K562 (cell line): ENCODE measurements around the gene MECR. TPM values are rescaled to one million over a fixed set of nuclear protein-coding genes. Genes with fewer than 3 reads are reported as not detected.

Source experiments
- CBFA2T3 ChIP-seq: fragments of 450-650 bp; IDR thresholded peaks from 2 replicates; pipeline ENCODE4 v1.6.1; 2017
- CCNT2 ChIP-seq: IDR thresholded peaks from 2 replicates; pipeline ENCODE4 v1.6.1; 2011; ENCODE audit warnings: borderline replicate concordance, low read depth, mild to moderate bottlenecking, moderate library complexity, mixed read lengths, low read length; ENCODE audit not compliant: insufficient read length; ENCODE audit errors: extremely low read depth
- DIDO1 ChIP-seq: fragments of 450-650 bp; IDR thresholded peaks from 2 replicates; pipeline ENCODE4 v1.6.1; 2016; ENCODE audit warnings: low read depth, missing biosample characterization, missing genetic modification characterization
- GATAD2A ChIP-seq: fragments of 450-650 bp; IDR thresholded peaks from 2 replicates; pipeline ENCODE4 v1.6.1; 2017
- HBP1 ChIP-seq: fragments of 450-650 bp; formaldehyde crosslinking; IDR thresholded peaks from 2 replicates; pipeline ENCODE4 v1.4.0; 2022; ENCODE audit warnings: missing genetic modification characterization
- HNRNPH1 ChIP-seq: fragments of 200-400 bp; formaldehyde crosslinking; optimal IDR thresholded peaks from 2 replicates; pipeline ENCODE3; 2017; ENCODE audit warnings: low read depth, mild to moderate bottlenecking, low read length, moderate library complexity
- KDM1A ChIP-seq, 2 experiments: fragments of 450-650 bp; IDR thresholded peaks; 2 replicates each; pipeline ENCODE4 v1.6.1; 2016; ENCODE audit warnings: mild to moderate bottlenecking in 2 of 2
- MAX ChIP-seq: sonication (generic); formaldehyde crosslinking; IDR thresholded peaks from 2 replicates; pipeline ENCODE4 v1.9.0; 2022; ENCODE audit warnings: mild to moderate bottlenecking, missing genetic modification reagents
- NFIC ChIP-seq: fragments of 450-650 bp; IDR thresholded peaks from 2 replicates; pipeline ENCODE4 v1.6.1; 2017; ENCODE audit warnings: mild to moderate bottlenecking, inconsistent platforms
- NFRKB ChIP-seq: fragments of 450-650 bp; IDR thresholded peaks from 2 replicates; pipeline ENCODE4 v1.6.1; 2016; ENCODE audit warnings: low read depth
- NR3C1 ChIP-seq: sonication (generic); formaldehyde crosslinking; IDR thresholded peaks from 2 replicates; pipeline ENCODE4 v1.8.1; 2022; ENCODE audit warnings: missing genetic modification reagents
- PRMT5 ChIP-seq: sonication (generic); formaldehyde crosslinking; IDR thresholded peaks from 2 replicates; pipeline ENCODE4 v1.5.0; 2020; ENCODE audit warnings: missing genetic modification reagents
- RAD21 ChIP-seq, 2 experiments: fragments of 250-450 bp in 1 of 2; fragments of 450-650 bp in 1 of 2; sonication (Bioruptor Pico) in 1 of 2; formaldehyde crosslinking in 1 of 2; IDR thresholded peaks in 1 of 2; conservative IDR thresholded peaks in 1 of 2; 2 replicates each; pipeline versions ENCODE4 v1.4.0 to v1.8.0; 2020 to 2022; ENCODE audit warnings: mild to moderate bottlenecking in 2 of 2, moderate library complexity in 1 of 2
- RREB1 ChIP-seq: fragments of 250-450 bp; sonication (Bioruptor Pico); IDR thresholded peaks from 2 replicates; pipeline ENCODE4 v1.4.0; 2020
- SUPT5H ChIP-seq: fragments of 450-650 bp; IDR thresholded peaks from 2 replicates; pipeline ENCODE4 v1.6.1; 2016
- TBP ChIP-seq: optimal IDR thresholded peaks from 2 replicates; pipeline ENCODE3; 2011; ENCODE audit warnings: low read depth, low read length, improper control_type of control experiment
- ZNF511 ChIP-seq: sonication (generic); formaldehyde crosslinking; IDR thresholded peaks from 2 replicates; pipeline ENCODE4 v1.8.0; 2022; ENCODE audit warnings: mild to moderate bottlenecking, missing genetic modification reagents
- ZNF707 ChIP-seq: fragments of 250-450 bp; sonication (Bioruptor Pico); conservative IDR thresholded peaks from 2 replicates; pipeline ENCODE4 v1.8.0; 2022; ENCODE audit warnings: inconsistent platforms, mild to moderate bottlenecking, moderate library complexity
- ZNF717 ChIP-seq: fragments of 250-450 bp; sonication (Bioruptor Pico); IDR thresholded peaks from 2 replicates; pipeline ENCODE4 v1.5.0; 2021
- ZNF76 ChIP-seq: fragments of 250-450 bp; sonication (Bioruptor Pico); IDR thresholded peaks from 2 replicates; pipeline ENCODE4 v1.4.0; 2020; ENCODE audit warnings: mild to moderate bottlenecking, moderate library complexity, borderline replicate concordance
- polyA plus RNA-seq, 8 experiments: library from polyadenylated mRNA; depleted of rRNA in 4 of 8; stranded (reverse) in 5 of 8; unstranded in 3 of 8; fragments of >200 nt; fragmentation: Nextera tagmentation in 2 of 8; fragmentation: Illumina TruSeq in 1 of 8; extraction: Ambion mirVana in 2 of 8; extraction: Trizol in 1 of 8; gene quantifications; 2 replicates each; pipeline versions ENCODE4 v1.2.1 to v1.2.3, GENCODE V29; 2011 to 2014; ENCODE audit warnings: inconsistent platforms in 1 of 8, missing spikeins in 1 of 8
- total RNA-seq, 7 experiments: library from RNA; depleted of rRNA in 6 of 7; stranded (reverse); fragments of >200 nt in 6 of 7; fragmentation: Illumina TruSeq in 2 of 7; extraction: Trizol in 2 of 7; gene quantifications; 2 replicates each; pipeline versions ENCODE4 v1.2.1 to v1.2.3, GENCODE V29; 2011 to 2021; ENCODE audit warnings: low replicate concordance in 1 of 7

Gene MECR
- total and polyA plus RNA-seq, 9 of the 15 experiments (the other 6 are each of a cell fraction or from before 2014, with no cell fraction given), result 10.4 to 58.6 (median 42.9) TPM

GRCh38 chr1:29230553-29231378 is at the start of gene MECR (continued):
- TF ChIP-seq HBP1 (CRISPR knock-in tag), result 0 out of 2 replicates have a peak, but pooled peaks have one; percentile 24
- peak; percentile 85 for TF ChIP-seq SUPT5H
- TF ChIP-seq RREB1 (CRISPR knock-in tag), result 0 out of 2 replicates have a peak, but pooled peaks have one; percentile 38
- TF ChIP-seq PRMT5 (CRISPR knock-in tag), result no peak
- TF ChIP-seq CCNT2, result peak; percentile 79
- peak; percentile 33 for TF ChIP-seq GATAD2A
- TF ChIP-seq KDM1A (IDR thresholded peaks at IDR 0.05), result peak in 1 of 2 experiments; percentile 51; a peak in 2 of 4 replicates
- TF ChIP-seq ZNF707 (CRISPR knock-in tag), result 0 out of 2 replicates have a peak, but pooled peaks have one; percentile 30
- peak; percentile 98 for TF ChIP-seq ZNF511 (CRISPR knock-in tag)
- TF ChIP-seq NFRKB, result peak; percentile 79; the same call in 1 of the 2 replicates
- peak; percentile 80 for TF ChIP-seq TBP
- TF ChIP-seq RAD21 (CRISPR knock-in tag; conservative IDR thresholded peaks at IDR 0.05 in 1 of 2, IDR thresholded peaks at IDR 0.05 in 1 of 2), result peak in 1 of 2 experiments; percentile 3; a peak in 1 of 4 replicates
- 0 out of 2 replicates have a peak, but pooled peaks have one; percentile 25 for TF ChIP-seq NR3C1 (CRISPR knock-in tag)
- peak; percentile 69 for TF ChIP-seq DIDO1 (tag)
- TF ChIP-seq ZNF717 (CRISPR knock-in tag), result no peak
- no peak for TF ChIP-seq HNRNPH1
- 0 out of 2 replicates have a peak, but pooled peaks have one; percentile 55 for TF ChIP-seq ZNF76 (CRISPR knock-in tag)
- peak; percentile 71 for TF ChIP-seq NFIC
- TF ChIP-seq MAX, result peak; percentile 99
- TF ChIP-seq CBFA2T3, result no peak
